Frontal cortex (tissue), 4 donors: ENCODE data around the gene SLC13A4. TPM values are rescaled to one million over a fixed set of nuclear protein-coding genes. Genes with fewer than 3 reads are reported as not detected.
"Not testable (repeated sequence)": the region's sequence is repeated elsewhere in the genome, so short reads cannot be mapped to it uniquely, and the experiment has no call there.

Source experiments
- DNase-seq, 2 donors: peaks; one replicate each; pipeline ENCODE4 v3.0.0; 2012; ENCODE audit warnings: low spot score in 2 of 2
- FAIRE-seq: peaks from 2 replicates; lab custom pipeline; 2012; peaks lifted over from hg19 to GRCh38; lab: Jason Lieb, UNC
- small RNA-seq: library from RNA; depleted of rRNA; stranded (forward); fragments of <200 nt; gene quantifications from one replicate; pipeline ENCODE3, GENCODE V24; 2014
- total RNA-seq: library from RNA; depleted of rRNA; stranded (reverse); fragments of >200 nt; gene quantifications from one replicate; pipeline ENCODE4 v1.2.3, GENCODE V29; 2014
- donor health status: control.
- donor health status: control.
- donor health status: control.

Gene SLC13A4
- total RNA-seq, 1 donor from 2014 or later, result 12.6 TPM

DNA sequence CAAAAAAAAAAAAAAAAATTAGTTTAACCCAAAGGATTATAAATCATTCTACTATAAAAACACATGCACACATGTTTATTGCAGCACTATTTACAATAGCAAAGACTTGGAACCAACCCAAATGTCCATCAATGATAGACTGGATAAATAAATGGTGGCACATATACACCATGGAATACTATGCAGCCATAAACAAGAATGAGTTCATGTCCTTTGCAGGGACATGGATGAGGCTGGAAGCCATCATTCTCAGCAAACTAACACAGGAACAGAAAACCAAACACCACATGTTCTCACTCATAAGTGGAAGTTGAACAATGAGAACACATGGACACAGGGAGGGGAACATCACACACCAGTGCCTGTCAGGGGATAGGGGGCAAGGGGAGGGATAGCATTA lies 88.3 kb downstream of the SLC13A4 start:
- not testable (repeated sequence) for DNase-seq, FAIRE-seq

DNA sequence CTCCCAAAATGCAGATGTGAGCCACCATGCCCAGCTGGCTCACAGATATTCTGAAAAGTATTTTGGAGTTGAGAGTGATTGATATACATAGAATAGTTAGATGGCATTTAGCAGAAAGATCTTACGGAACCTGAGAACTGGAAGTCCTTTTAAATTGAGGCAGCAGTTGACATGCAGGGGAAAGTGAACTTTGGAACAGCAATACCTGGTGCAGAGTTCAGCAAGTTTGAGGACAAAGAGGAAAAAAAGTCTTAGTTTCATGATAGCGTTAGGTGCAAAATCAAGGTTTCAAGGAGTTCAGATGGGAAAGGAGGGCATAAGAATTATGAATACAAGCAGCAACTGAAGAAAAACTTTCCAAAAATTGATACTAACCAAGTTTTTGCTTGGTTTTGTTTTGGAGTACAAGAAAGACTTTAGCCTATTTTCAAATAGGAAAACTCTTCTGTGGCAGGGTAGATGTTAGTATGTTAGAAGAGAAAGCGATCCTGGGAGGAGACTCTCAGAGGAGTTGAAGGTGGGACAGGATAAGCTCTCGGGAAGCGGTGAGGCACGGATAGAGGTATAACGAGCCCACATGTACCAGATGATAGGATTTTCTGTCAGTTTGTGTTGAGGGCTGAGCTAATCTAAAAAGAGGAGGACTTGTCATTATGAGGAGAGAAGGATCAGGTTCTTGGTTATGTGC lies 93.7 kb downstream of the SLC13A4 start:
- DNase-seq (no peak), FAIRE-seq (no peak)

Small RNA genes within 50 kb of the gene (small RNA-seq; reads per million reads assigned to genes)
- not detected for gene RNU6-1154P

Other genes starting within 250 kb of the SLC13A4 start
- 21.6 TPM for gene CNOT4, start 218.1 kb downstream of the SLC13A4 start, total RNA-seq
- gene NUP205, start 170.3 kb downstream of the SLC13A4 start, total RNA-seq, result 62.8 TPM
- 19.2 TPM for gene STMP1, start 65.7 kb downstream of the SLC13A4 start, total RNA-seq
- not detected for gene FAM180A, start 20.6 kb upstream of the SLC13A4 start, total RNA-seq
- 170 TPM for gene MTPN, start 249.2 kb upstream of the SLC13A4 start, total RNA-seq